Activated naive CD4-positive, alpha-beta T cell treated with anti-CD3 and anti-CD28 coated beads, Interleukin-2, amount 50 U/mL, for 16 hours (primary cell): ENCODE measurements around the gene FAM161B.
A peak's percentile ranks its signal among the peaks of the same experiment; 100 is the strongest.
"Not testable (repeated sequence)": the region's sequence is repeated elsewhere in the genome, so short reads cannot be mapped to it uniquely, and the experiment has no call there.

Experiments used
- DNase-seq: peaks from one replicate; pipeline ENCODE4 v3.0.0-alpha.2; 2020

Gene FAM161B

DNA sequence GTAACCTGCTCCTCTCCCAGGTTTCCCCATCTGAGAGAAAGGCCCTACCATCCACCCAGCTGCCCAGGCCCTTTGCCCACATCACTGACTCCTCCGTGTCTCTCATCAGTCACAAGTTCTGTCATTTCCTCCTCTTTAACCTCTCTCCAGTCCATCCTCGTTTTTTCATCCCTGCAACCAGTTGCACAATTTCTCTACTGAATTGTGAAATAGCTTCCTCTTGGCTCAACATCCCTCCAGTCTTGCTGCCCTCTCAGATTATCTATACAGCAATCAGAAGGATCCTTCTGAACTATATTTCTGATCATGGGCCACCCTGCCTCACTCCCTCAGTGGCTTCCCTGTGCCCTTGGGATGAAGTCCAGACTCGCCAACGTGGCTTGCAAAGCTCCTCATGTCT is 6.8 kb downstream of the FAM161B start:
- DNase-seq: no peak

DNA sequence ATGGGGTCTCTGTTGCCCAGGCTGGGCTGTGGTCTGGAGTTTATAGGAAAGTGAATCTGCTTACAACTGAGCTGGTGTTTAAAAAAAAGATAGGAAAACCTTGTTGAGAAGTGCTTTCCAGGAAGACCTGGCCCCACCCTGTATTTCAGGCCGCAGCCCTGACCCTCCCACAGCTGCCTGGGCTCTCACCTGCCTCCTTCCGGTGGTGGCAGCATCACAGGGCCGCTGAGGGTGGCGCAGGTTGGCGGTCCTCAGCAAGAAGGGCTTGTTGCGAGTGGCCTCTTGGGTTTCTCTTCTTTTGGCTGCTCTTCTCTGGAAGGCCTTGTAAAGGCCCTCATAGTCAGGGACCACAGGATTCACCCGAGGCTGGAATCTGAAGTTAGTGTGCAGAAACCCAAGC is 7.7 kb downstream of the FAM161B start:
- DNase-seq: no peak

DNA sequence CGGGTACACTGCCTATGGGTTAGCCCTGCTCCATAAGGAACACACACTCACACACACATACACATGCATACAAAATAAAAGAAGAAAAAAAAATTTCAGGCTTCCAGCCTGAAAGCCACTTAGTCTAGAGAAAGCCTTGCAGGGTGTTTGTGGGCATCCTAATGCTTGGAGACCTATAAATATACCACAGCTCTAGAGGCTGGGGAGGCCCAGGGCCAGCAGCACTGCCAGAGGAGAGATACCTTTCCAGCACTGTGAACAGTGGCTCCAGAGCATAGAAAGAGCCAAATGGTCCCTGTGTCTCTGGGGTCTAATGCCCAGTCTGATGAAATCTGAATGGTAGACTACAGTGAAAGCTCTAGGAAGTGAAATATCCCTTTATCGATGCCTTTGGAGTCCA is 12.9 kb downstream of the FAM161B start:
- DNase-seq: no peak

DNA sequence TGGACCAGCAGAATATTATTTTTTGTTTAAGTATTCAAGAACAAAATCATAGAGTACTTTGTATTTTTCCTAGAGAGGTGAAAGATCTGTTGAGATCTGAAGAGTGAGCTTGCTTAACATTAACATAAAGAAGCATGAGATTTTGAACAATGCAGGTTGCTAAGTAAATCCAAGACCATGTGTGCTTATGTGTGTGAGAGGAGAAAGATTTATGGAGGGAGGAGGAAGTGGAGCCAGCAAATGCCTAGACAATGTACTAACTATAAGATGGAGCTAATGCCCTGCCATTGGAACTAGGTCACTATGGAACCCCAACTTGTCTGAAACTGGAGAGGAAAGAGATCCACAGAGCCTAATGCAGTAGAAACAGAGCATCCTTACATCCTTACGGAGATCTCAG is 13.3 kb downstream of the FAM161B start:
- no peak for DNase-seq

DNA sequence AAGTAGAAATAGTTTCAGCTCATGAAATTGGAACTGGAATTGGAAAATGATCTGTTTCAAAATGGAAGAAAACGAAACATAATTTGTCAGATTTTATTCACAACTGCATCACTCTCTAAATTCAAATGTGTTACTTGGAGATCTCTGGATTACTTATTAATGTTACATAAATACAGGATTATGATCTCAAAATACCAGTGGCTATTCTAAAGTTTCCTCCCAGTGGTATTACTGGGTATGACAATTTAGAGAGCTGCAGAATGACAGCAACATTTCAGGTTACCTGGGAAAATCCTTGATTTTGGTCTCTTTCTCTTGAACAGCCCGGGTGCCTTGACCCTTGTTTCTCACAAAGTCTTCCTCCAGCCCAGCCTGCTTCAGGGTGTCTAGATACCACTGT is 14.2 kb downstream of the FAM161B start:
- DNase-seq: no peak

DNA sequence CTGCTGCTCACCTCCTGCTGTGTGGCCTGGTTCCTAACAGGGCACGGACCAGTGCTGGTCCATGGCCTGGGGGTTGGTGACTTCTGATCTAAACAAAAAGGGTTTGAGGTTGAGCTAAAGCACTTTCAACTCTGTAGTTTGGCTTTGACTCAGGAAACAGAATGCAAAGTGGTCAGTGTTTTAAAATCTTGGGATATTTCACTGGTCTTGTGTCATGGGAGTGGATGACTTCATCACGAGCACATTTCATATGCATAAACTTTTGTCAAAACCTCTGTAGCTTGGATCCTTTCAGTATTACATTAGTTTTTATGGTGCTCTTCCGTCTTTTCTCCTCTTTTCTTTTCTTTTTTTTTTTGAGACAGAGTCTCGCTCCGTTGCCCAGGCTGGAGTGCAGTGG is 25.6 kb downstream of the FAM161B start:
- no peak for DNase-seq

DNA sequence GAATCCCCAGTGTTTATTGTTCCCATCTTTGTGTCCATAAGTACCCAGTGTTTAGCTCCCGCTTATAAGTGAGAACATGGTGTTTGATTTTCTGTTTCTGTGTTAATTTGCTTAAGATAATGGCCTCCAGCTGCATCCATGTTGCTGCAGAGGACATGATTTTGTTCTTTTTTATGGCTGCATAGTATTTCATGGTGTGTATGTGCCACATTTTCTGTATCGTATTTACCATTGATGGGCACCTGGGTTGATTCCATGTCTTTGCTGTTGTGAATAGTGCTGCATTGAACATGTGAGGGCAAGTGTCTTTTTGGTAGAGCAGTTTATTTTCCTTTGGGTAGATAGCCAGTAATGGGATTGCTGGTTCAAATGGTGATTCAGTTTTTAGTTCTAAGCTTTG is 30.4 kb downstream of the FAM161B start:
- DNase-seq: not testable (repeated sequence)

DNA sequence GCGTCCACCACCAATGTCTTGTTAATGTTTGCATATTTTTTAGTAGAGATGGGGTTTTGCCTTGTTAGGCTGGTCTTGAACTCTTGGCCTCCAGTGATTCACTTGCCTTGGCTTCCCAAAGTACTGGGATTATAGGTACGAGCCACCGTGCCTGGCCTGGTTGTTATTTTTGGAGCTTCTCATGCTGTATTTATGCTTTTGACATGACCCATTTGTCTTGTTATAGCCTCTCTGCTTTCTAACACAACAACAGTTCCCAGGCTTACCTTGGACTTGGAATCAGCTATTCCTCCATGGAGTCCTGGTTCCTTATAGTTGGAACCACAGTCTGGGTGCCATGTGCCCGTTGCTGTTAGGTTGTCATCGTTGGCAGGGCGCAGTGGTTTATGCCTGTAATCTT is 33.6 kb downstream of the FAM161B start:
- DNase-seq: no peak

DNA sequence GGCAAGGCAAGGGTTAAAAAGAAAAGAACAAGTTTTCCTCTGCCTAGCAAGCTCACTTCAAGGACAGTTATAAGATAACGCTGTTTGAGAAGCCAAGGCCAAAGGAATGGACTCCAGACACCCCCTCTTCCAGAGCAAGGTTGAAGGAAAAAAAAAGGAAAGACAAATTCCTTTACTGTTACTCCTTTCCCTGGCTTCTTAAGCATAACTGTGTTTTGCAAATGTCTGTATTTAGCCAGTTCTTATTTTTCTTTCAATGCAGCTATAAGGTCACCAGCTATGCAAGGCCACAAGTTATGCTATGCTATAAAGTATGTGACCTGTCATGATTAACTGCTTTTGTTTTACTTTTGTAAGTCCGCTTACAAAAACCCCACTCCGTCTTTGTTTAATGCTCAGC is 36.6 kb downstream of the FAM161B start:
- DNase-seq: no peak

DNA sequence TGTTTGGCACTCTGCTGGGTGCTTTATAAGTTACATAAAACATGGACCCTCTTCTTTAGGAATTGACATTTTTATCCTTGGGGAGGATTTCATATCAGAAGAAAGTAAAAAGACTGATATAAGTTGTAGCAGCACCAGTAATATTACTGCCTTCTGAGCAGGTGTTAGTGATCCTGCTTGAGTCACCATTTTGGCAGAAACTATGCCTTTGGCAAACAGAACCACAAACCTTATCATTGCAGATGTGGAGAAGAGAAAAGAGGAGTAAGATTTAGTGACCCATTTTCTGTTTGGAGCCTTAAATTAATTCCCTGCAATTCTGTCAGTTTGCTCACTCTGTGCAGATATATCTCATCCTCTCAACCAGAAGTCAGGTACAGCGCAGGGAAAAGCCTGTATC is 40.2 kb downstream of the FAM161B start:
- DNase-seq: no peak

DNA sequence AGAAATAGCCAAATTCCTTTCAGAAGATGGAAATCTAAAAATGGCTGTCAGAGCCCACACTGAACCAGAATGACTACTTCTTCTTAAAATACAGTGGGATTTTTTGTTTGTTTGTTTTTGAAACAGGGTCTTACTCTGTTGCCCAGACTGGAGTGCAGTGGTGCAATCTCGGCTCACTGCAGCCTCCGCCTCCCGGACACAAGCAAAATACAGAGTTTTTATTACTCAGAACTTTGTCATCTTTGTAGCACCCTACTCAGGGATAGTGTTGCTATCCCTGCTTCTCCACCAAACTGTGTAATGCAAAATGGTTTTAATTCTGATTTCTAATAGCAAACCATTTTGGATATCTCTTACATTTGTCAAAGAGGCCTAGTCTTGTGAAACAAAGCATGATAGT is 46.9 kb downstream of the FAM161B start:
- no peak for DNase-seq

DNA sequence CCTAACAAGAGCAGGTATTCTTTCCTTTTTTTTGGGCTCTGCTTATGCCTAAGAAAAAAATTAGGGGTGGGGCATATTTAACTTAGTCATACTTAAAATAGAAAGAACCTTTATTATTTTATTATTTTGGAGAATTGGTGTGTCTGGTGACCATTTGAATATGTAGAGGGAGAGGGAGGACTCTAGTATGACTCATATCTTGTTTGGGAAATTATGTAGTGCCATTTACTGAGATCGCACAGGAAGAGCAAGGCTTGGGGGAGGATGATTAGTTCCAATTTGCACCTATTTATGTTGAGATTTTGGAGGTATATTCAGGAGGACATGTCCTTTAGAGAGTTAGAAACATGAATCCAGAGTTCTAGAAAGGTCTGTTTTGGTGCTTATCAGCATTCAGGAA is 53.4 kb downstream of the FAM161B start:
- no peak for DNase-seq

DNA sequence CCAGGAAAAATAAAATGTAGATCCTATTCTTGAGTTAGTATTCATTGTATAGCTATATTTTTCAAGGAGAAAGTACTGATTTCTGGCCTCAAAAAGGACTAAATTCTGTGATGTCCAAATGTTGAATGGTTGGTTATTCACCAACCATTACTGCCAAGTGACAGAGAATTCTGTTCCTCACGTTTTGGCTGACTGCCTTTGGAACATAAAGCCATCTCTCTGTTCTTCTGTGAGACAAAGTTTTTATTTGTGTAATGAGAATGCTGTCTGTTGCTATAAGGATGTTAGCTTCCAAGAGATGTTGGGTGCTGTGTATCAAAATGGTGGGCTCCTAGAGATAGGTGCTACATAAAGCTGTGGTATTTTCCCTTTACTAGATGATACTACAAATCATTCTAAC is 54.0 kb downstream of the FAM161B start:
- no peak for DNase-seq

DNA sequence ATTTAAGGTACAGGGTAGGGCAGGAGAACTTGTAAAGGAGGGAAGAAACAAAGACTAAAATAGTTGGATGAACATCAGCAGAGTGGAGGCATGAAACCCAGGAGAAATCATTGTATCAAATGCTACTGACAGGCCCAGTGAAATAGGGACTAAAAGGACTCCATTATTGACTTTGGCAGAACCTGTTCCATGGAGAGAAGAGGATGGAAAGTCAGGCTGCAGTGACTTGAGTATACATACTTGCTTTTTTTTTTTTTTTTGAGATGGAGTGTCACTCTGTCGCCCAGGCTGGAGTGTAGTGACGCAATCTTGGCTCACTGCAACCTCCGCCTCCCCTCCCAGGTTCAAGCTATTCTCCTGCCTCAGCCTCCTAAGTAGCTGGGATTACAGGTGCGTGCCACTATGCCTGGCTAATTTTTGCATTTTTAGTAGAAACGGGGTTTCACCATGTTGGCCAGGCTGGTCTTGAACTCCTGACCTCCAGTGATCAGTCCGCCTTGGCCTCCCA is 55.7 kb downstream of the FAM161B start:
- DNase-seq: not testable (repeated sequence)

DNA sequence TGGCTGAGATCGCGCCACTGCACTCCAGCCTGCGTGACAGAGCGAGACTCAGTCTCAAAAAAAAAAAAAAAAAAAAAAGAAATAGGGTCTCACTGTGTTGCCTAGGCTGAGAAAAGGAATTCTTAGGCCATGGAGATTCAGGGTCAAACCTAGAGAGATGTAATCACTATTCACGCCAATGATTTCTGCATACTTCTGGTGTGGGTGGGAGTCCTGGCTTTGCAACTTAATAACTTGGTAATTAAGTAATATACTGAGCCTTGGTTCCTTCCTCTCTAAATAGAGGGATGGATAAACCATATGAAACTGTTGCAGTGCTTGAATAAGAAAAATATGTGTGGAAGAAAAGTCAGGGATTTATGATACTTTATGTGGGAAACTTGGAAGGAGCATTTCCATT is 60.5 kb downstream of the FAM161B start:
- no peak for DNase-seq

DNA sequence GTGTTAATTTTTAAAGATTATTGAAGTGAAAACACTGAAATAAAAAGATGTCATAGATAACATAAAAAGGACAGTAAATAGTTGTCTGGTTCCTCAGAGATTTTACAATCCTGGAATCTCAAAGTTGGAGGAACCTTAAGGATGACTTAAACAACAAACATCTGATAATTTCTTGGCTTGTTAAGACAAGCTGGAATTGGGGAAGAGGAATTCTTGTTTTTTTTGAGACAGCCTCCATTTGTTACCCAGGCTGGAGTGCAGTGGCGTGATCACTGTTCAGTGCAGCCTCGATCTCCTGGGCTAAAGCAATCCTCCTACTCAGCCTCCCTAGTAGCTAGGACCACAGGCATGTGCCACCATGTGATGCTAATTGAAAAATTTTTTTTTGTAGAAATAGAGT is 60.9 kb downstream of the FAM161B start:
- DNase-seq: no peak

DNA sequence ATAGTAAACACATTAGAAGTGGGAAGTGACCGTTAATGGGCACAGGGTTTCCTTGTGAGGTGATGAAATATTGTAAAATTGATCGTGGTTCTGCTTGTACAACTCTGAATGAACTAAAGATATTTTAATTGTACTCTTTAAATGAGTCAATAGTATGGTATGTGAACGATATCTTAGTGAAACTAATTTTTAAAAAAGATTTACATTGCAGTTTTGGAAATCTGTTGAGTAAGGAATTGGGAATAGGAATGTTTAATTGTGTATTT is 61.5 kb downstream of the FAM161B start:
- no peak for DNase-seq

DNA sequence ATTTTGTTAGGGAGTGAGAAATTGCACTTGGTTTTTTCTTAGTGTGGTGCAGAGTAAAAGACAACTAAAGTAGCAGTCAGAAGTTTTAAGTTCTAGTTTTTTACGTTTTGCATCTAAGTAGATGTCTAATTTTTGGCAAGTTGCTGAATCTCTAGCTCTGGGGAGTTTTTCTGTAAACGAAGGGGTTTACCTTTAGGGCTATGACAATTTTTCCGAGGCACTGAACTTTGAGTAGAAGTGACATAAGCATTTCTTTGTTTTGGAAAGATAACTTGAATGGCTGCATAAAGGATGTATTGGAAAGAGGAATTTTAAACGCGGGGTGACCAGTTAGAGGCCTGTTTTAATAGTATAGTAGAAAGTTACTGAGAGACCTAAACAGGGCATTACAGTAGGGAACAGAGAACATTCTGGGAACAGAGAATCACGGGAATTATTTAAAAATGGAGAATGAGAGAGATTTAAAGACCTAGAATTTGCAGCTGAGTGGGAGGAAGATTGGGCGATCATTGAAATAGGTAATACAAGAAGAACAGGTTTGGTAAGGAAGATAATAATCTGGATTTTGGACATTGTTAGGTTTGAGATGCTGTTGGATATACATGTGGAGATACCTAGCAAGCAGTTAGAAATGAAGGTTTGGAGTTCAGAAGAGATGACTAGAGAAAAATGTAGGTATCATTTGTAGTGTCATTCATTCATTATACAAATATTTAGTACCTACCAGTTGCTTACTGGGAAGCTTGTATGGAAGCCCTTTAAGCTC is 62.0 kb downstream of the FAM161B start:
- DNase-seq: no peak

DNA sequence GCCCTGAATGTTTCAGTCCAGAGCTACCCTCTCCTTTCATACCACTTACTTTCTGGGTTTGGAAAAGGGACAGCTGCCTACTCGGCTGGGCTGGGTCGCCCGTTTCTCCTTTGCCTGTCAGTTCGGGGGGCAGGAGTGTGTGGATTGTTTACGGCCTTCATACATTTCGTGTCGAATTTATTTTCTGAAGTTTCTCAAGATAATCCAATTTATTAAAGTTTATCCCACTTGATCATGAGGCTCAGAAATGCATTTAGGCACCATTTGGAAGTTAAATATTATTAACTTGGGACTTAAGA is 62.6 kb downstream of the FAM161B start:
- DNase-seq: no peak

DNA sequence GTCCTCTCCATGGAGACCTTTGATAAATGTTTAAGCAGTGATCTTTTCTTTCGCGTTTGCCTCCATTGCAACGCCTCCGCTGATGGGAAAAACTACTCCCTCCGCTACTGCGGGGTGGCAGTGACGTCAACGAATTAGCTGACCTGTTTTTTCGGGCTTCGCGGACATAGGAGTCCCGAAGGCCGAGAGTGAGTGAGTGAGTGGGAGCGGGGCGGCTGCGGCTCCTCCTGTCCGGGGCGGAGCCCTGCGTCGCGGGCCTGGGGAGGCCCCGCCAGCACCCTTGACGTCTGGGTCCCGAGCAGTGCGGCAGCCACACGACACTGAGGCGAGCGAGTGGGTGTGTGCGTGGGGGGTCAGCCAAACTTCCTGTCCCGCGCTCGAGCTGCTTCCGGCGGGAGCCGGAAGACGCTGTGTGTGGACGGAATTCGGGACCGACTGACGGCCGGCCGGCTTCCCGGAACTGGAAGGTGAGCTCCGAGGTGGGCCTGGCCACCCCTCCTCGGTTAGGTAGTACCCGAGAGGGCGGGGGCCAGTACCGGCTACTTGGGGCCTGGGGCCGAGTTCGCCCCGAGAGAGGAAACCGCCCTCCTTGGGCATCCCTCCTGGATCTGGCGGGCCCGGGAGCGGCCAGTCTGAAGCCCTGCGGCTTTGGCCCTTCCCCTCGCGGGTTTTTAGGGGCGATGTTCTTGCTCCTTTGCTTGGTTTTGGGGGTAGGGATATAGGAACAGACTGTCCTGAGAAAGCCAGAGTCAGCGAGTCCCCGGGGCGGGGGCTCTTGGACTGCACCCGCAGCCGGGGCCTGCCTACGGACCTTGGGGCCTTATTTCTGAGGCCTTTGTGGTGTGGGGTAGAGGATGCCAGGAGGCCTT is 63.2 kb downstream of the FAM161B start, which contains the start of gene ZNF410:
Gene ZNF410 (plus strand): TSS at position 411 of the 869 bp plus-strand sequence. CDS start 5,317 bp downstream, outside the sequence.
- DNase-seq: peak; percentile 91

DNA sequence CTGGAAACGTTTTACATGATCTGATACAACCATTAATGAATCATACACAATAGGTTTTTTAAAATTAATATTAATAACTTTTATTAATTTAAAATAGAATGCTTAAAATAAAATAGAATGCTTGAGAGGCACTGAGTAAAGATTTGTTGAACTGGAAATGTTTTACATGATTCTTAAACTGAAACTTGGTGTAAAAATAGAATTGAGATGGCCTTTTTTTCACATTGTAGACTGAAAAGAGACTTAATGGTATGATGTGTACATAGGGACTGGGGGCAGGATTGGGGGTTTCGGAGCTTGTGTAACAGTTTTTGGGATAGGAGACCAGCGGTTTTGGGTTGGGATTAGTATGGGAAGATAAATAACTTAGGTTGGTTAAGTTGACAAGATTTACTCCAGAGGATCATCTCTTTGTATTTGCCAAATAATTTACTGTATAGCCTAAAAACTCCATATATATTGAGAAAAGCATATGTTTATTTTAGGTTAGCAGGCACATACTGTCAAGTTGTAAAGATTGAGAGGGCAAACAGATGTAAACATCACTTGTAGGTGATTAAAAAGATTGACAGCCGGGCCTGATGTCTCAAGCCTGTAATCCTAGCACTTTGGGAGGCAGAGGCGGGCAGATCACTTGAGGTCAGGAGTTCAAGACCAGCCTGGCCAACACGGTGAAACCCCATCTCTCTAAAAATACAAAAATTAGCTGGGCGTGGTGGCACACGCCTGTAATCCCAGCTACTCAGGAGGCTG is 65.3 kb downstream of the FAM161B start:
- DNase-seq: no peak
